Endothelial cell (in vitro differentiated cells): ENCODE measurements around the gene CCDC157. TPM values are rescaled to one million over a fixed set of nuclear protein-coding genes. Genes with fewer than 3 reads are reported as not detected.

Experiments used
- DNase-seq: peaks from one replicate; pipeline ENCODE4 v3.0.0; 2021; ENCODE audit warnings: low spot score
- H3K27ac Mint-ChIP-seq: one replicate; pipeline ENCODE4 v1.8.0; 2021; ENCODE audit warnings: mixed read lengths, inconsistent platforms; ENCODE audit not compliant: unreplicated experiment
- H3K27me3 Mint-ChIP-seq: one replicate; pipeline ENCODE4 v1.8.0; 2021; ENCODE audit warnings: mild to moderate bottlenecking, moderate library complexity, mixed read lengths, inconsistent platforms; ENCODE audit not compliant: unreplicated experiment
- H3K36me3 Mint-ChIP-seq: one replicate; pipeline ENCODE4 v1.8.0; 2021; ENCODE audit warnings: mild to moderate bottlenecking, low read depth, mixed read lengths, inconsistent platforms; ENCODE audit not compliant: unreplicated experiment
- H3K4me1 Mint-ChIP-seq: one replicate; pipeline ENCODE4 v1.8.0; 2021; ENCODE audit warnings: mild to moderate bottlenecking, mixed read lengths, inconsistent platforms; ENCODE audit not compliant: unreplicated experiment
- H3K4me3 Mint-ChIP-seq: one replicate; pipeline ENCODE4 v1.8.0; 2021; ENCODE audit warnings: mild to moderate bottlenecking, mixed read lengths, inconsistent platforms; ENCODE audit not compliant: unreplicated experiment
- H3K9me3 Mint-ChIP-seq: one replicate; pipeline ENCODE4 v1.8.0; 2021; ENCODE audit warnings: mixed read lengths, inconsistent platforms; ENCODE audit not compliant: unreplicated experiment
- CTCF ChIP-seq: fragments of 200-600 bp; sonication (generic); IDR thresholded peaks from one replicate; pipeline ENCODE4 v1.5.0; 2021; ENCODE audit warnings: antibody characterized with exemption; ENCODE audit not compliant: unreplicated experiment
- total RNA-seq: library from RNA; stranded (reverse); fragmentation: NEBNext Ultra II Directional; extraction: Animal tissue kit (Norgen Biotek cat#: 25700); gene quantifications from one replicate; pipeline ENCODE4 v1.2.1, GENCODE V29; 2021; ENCODE audit not compliant: unreplicated experiment

The CCDC157 gene
- total RNA-seq, 1 donor from 2014 or later, result 3.3 TPM

- no peak overlapping the region for H3K27ac Mint-ChIP-seq
- no peaks in the 10 kb centered on the region for H3K9me3 Mint-ChIP-seq
- no peak overlapping the region for H3K4me3 Mint-ChIP-seq
- peaks cover 42% of the 10 kb centered on the region for H3K36me3 Mint-ChIP-seq
- H3K4me1 Mint-ChIP-seq, result no peaks in the 10 kb centered on the region
- no peak for DNase-seq
- no peak for TF ChIP-seq CTCF
- no peaks in the 10 kb centered on the region for H3K27me3 Mint-ChIP-seq
Observed at GRCh38 chr22:30332994-30333706, 23.7 kb upstream of the CCDC157 start.

- Mint-ChIP-seq H3K4me3 (no peak overlapping the region), H3K27ac (no peak overlapping the region), H3K36me3 (peaks cover 45% of the 10 kb centered on the region), H3K27me3 (no peaks in the 10 kb centered on the region), H3K9me3 (no peaks in the 10 kb centered on the region), H3K4me1 (no peaks in the 10 kb centered on the region)
- no peak for DNase-seq
- TF ChIP-seq CTCF, result no peak
Observed at GRCh38 chr22:30333707-30334087, 23.1 kb upstream of the CCDC157 start.

- H3K36me3 Mint-ChIP-seq, result peaks cover 52% of the 10 kb centered on the region
- no peak overlapping the region for H3K27ac Mint-ChIP-seq
- H3K4me1 Mint-ChIP-seq, result no peaks in the 10 kb centered on the region
- no peak overlapping the region for H3K4me3 Mint-ChIP-seq
- no peak for TF ChIP-seq CTCF
- H3K9me3 Mint-ChIP-seq, result no peaks in the 10 kb centered on the region
- no peak for DNase-seq
- no peaks in the 10 kb centered on the region for H3K27me3 Mint-ChIP-seq
Observed at GRCh38 chr22:30334646-30335045, 22.2 kb upstream of the CCDC157 start.

- Mint-ChIP-seq H3K9me3 (no peaks in the 10 kb centered on the region), H3K27ac (no peak overlapping the region), H3K36me3 (peaks cover 57% of the 10 kb centered on the region), H3K27me3 (no peaks in the 10 kb centered on the region), H3K4me3 (no peak overlapping the region), H3K4me1 (no peaks in the 10 kb centered on the region)
- no peak for TF ChIP-seq CTCF
- no peak for DNase-seq
Observed at GRCh38 chr22:30335236-30335635, 21.6 kb upstream of the CCDC157 start.

- H3K4me1 Mint-ChIP-seq, result no peaks in the 10 kb centered on the region
- H3K4me3 Mint-ChIP-seq, result no peak overlapping the region
- H3K27ac Mint-ChIP-seq, result no peak overlapping the region
- peaks cover 65% of the 10 kb centered on the region for H3K36me3 Mint-ChIP-seq
- DNase-seq, result no peak
- H3K9me3 Mint-ChIP-seq, result no peaks in the 10 kb centered on the region
- TF ChIP-seq CTCF, result no peak
- H3K27me3 Mint-ChIP-seq, result no peaks in the 10 kb centered on the region
Observed at GRCh38 chr22:30336752-30337460, 19.9 kb upstream of the CCDC157 start.
